Testis (tissue), 2 donors: Measurements from ENCODE around the gene MRGPRD.

Experiments
- CTCF ChIP-seq, 3 experiments: fragments of 450-650 bp in 2 of 3; fragments of 200-600 bp in 1 of 3; sonication (generic) in 1 of 3; IDR thresholded peaks; one replicate each; pipeline ENCODE4 v1.5.1; 2016 to 2019; ENCODE audit warnings: antibody characterized with exemption in 3 of 3, mild to moderate bottlenecking in 2 of 3, moderate library complexity in 1 of 3
- POLR2A ChIP-seq: fragments of 450-650 bp; IDR thresholded peaks from one replicate; pipeline ENCODE4 v1.6.1; 2017; ENCODE audit warnings: antibody characterized with exemption, mild to moderate bottlenecking, moderate library complexity

- TF ChIP-seq CTCF (IDR thresholded peaks at IDR 0.05) (no peak), POLR2A (no peak)
These were observed 7.7 kb upstream of the MRGPRD start for GRCh38 chr11:68988491-68988890.
